A549 (cell line): ENCODE measurements around the gene KCNQ1.

ENCODE experiments used
- CBX8 ChIP-seq: fragments of 200-600 bp; sonication (generic); IDR thresholded peaks from 2 replicates; pipeline ENCODE4 v1.6.1; 2016
- CHD2 ChIP-seq: fragments of 150-350 bp; IDR thresholded peaks from 2 replicates; pipeline ENCODE4 v1.6.1; 2014; ENCODE audit warnings: low read length; ENCODE audit not compliant: partially characterized antibody
- CHD4 ChIP-seq: fragments of 200-600 bp; sonication (generic); IDR thresholded peaks from 2 replicates; pipeline ENCODE4 v1.6.1; 2016; ENCODE audit warnings: antibody characterized with exemption, mild to moderate bottlenecking, borderline replicate concordance
- CTCF ChIP-seq: fragments of >200 bp; sonication (Bioruptor Twin); formaldehyde crosslinking; IDR thresholded peaks from 3 replicates; pipeline ENCODE4 v1.5.1; 2016
- HDAC2 ChIP-seq: fragments of 200-600 bp; sonication (generic); IDR thresholded peaks from 2 replicates; pipeline ENCODE4 v1.6.1; 2016
- HOXB13 ChIP-seq: fragments of 250-450 bp; sonication (Bioruptor Pico); IDR thresholded peaks from 2 replicates; pipeline ENCODE4 v1.5.0; 2020; ENCODE audit warnings: low read depth, mild to moderate bottlenecking, moderate library complexity
- MAX ChIP-seq: IDR thresholded peaks from 2 replicates; pipeline ENCODE4 v1.6.1; 2012
- PHF8 ChIP-seq: fragments of 200-600 bp; sonication (generic); IDR thresholded peaks from 2 replicates; pipeline ENCODE4 v1.6.1; 2016; ENCODE audit warnings: low read depth, mild to moderate bottlenecking, antibody characterized with exemption, moderate library complexity, borderline replicate concordance
- POLR2A ChIP-seq: IDR thresholded peaks from 2 replicates; pipeline ENCODE4 v1.6.1; 2012; ENCODE audit warnings: mild to moderate bottlenecking, low read length
- REST ChIP-seq: fragments of 200-600 bp; sonication (generic); IDR thresholded peaks from 2 replicates; pipeline ENCODE4 v1.6.1; 2016; ENCODE audit warnings: antibody characterized with exemption, mild to moderate bottlenecking, moderate library complexity
- RFX5 ChIP-seq: fragments of 450-650 bp; IDR thresholded peaks from 2 replicates; pipeline ENCODE4 v1.7.1; 2014; ENCODE audit warnings: antibody characterized with exemption, mild to moderate bottlenecking, moderate library complexity
- SREBF2 ChIP-seq: fragments of 450-650 bp; IDR thresholded peaks from 2 replicates; pipeline ENCODE4 v1.6.1; 2014; ENCODE audit warnings: mild to moderate bottlenecking, moderate library complexity
- ZFP36 ChIP-seq: fragments of 450-650 bp; IDR thresholded peaks from 2 replicates; pipeline ENCODE4 v1.6.1; 2014; ENCODE audit warnings: borderline replicate concordance; ENCODE audit not compliant: partially characterized antibody
- ZNF302 ChIP-seq: fragments of 250-450 bp; sonication (Bioruptor Pico); IDR thresholded peaks from 2 replicates; pipeline ENCODE4 v1.9.0; 2021; ENCODE audit warnings: inconsistent platforms, mild to moderate bottlenecking, moderate library complexity

GRCh38 chr11:2741006-2741376 is 296.2 kb downstream of the KCNQ1 start:
- no peak for TF ChIP-seq CTCF
- TF ChIP-seq MAX: no peak
- TF ChIP-seq PHF8: no peak
- TF ChIP-seq ZNF302: no peak
- no peak for TF ChIP-seq HDAC2
- no peak for TF ChIP-seq HOXB13 (CRISPR knock-in tag)
- no peak for TF ChIP-seq ZFP36
- no peak for TF ChIP-seq CHD4
- no peak for TF ChIP-seq POLR2A
- no peak for TF ChIP-seq CBX8
- TF ChIP-seq SREBF2: no peak
- no peak for TF ChIP-seq CHD2
- TF ChIP-seq REST: no peak
- no peak for TF ChIP-seq RFX5
